MM.1S (cell line): ENCODE measurements around the gene PIP5K1A.

Experiments used
- CTCF ChIP-seq: fragments of 300-600 bp; sonication (generic); IDR thresholded peaks from 2 replicates; pipeline ENCODE4 v1.5.1; 2016; ENCODE audit warnings: antibody characterized with exemption, low read length, mixed read lengths
- EZH2 ChIP-seq: fragments of 300-600 bp; sonication (generic); optimal IDR thresholded peaks from 2 replicates; pipeline ENCODE3; 2017; ENCODE audit warnings: low read depth, mild to moderate bottlenecking, antibody characterized with exemption, low read length, mixed read lengths
- EZH2phosphoT487 ChIP-seq: fragments of 300-600 bp; sonication (generic); IDR thresholded peaks from 2 replicates; pipeline ENCODE4 v1.6.1; 2018; ENCODE audit warnings: antibody characterized with exemption, low read length

GRCh38 chr1:151157067-151157531 is 41.3 kb upstream of the PIP5K1A start:
- TF ChIP-seq CTCF (no peak), EZH2 (no peak), EZH2phosphoT487 (no peak)
